Stomach (tissue), 9 donors: ENCODE data around the gene GRIN3A. TPM values are rescaled to one million over a fixed set of nuclear protein-coding genes. Genes with fewer than 3 reads are reported as not detected.

ENCODE experiments used
- DNase-seq, 2 donors: peaks; one replicate each; pipeline versions ENCODE4 v3.0.0 to v3.0.0-alpha.2; 2013 to 2019
- H3K27ac ChIP-seq, 5 donors: fragments of 200-600 bp in 4 of 5; sonication (generic) in 4 of 5; one replicate each; pipeline ENCODE4 v1.5.1; 2013 to 2019; ENCODE audit warnings: mild to moderate bottlenecking in 1 of 5, moderate library complexity in 1 of 5
- H3K27me3 ChIP-seq, 3 donors: fragments of 200-600 bp; sonication (generic); one replicate each; pipeline ENCODE4 v1.5.1; 2017 to 2019; ENCODE audit warnings: mixed run types in 1 of 3
- H3K36me3 ChIP-seq, 4 donors: fragments of 200-600 bp; sonication (generic); 1 replicate in 3 of 4; 2 replicates in 1 of 4; pipeline ENCODE4 v1.5.1; 2016 to 2019
- H3K4me1 ChIP-seq, 4 donors: fragments of 200-600 bp; sonication (generic); one replicate each; pipeline ENCODE4 v1.5.1; 2016 to 2019
- H3K4me3 ChIP-seq, 4 donors: fragments of 200-600 bp; sonication (generic) in 3 of 4; one replicate each; pipeline ENCODE4 v1.5.1; 2016 to 2019; ENCODE audit warnings: mild to moderate bottlenecking in 1 of 4
- H3K9me3 ChIP-seq, 4 donors: fragments of 200-600 bp; sonication (generic); one replicate each; pipeline ENCODE4 v1.5.1; 2016 to 2019
- CTCF ChIP-seq, 7 experiments: fragments of 450-650 bp in 4 of 7; fragments of 200-600 bp in 3 of 7; sonication (generic) in 3 of 7; IDR thresholded peaks; one replicate each; pipeline ENCODE4 v1.5.1; 2016 to 2019; ENCODE audit warnings: antibody characterized with exemption in 7 of 7, control low read depth in 2 of 7, mild to moderate bottlenecking in 1 of 7
- EP300 ChIP-seq: sonication (generic); formaldehyde crosslinking; IDR thresholded peaks from one replicate; pipeline ENCODE4 v1.6.1; 2017; ENCODE audit warnings: antibody characterized with exemption
- POLR2A ChIP-seq, 4 donors: fragments of 450-650 bp; IDR thresholded peaks; one replicate each; pipeline ENCODE4 v1.6.1; 2016; ENCODE audit warnings: antibody characterized with exemption in 4 of 4, control low read depth in 2 of 4, mild to moderate bottlenecking in 1 of 4, moderate library complexity in 1 of 4
- POLR2AphosphoS5 ChIP-seq, 3 donors: sonication (generic); formaldehyde crosslinking; IDR thresholded peaks; one replicate each; pipeline ENCODE4 v1.6.1; 2016; ENCODE audit warnings: antibody characterized with exemption in 3 of 3
- WGBS, 5 donors: extraction: QIAGEN DNeasy Blood & Tissue Kit in 3 of 5; methylation state at CpG; one replicate each; pipeline versions ENCODE4 v1.1.5 to v1.1.7; 2013 to 2018; 5-methylcytosine and 5-hydroxymethylcytosine counted together
- intact Hi-C: fragments of 100-400 bp; cut with DNase I; formaldehyde crosslinking; loops from one replicate; pipeline ENCODE4 v1.15.1; 2023; ENCODE audit warnings: low total_unique reads
- polyA plus RNA-seq, 3 donors: library from polyadenylated mRNA; stranded (reverse); fragments of 200-250 nt; gene quantifications; one replicate each; pipeline ENCODE4 v1.2.3, GENCODE V29; 2013
- total RNA-seq, 5 donors: library from RNA; depleted of rRNA; stranded (reverse); fragments of >200 nt; gene quantifications; one replicate each; pipeline versions ENCODE4 v1.1.0 to v1.2.3, GENCODE V29; 2014 to 2016
- donor health status: healthy with polysubstance abuse.
- donor health status: Bipolar disorder and iron deficiency.
- donor health status: healthy.

Gene GRIN3A
- total and polyA plus RNA-seq, 8 donors = 0.18 TPM; not detected in 7

DNA sequence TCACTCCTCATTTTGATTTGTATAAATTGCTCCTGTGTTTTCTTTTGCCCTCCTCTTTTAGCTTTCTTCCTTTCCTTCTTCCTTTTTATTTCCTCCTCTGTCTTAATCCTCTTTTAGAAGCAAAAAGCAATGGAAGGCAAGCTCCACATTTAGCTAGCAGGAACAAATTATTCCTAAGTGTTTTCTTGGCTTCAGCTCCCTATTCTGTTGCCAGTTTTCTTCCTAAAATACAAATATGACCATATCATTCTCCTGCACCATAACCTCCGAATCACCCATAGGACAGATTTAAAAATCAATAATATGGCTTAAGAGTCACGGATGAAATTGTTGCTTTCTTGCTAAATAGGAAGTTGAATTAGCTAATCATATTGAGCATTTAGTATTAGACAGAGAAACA is 49.4 kb downstream of the GRIN3A start:
- 31 to 54% (median 45%) methylated on average over 2 of the region's 2 CpGs for WGBS, 5 donors
- no peak overlapping the region for H3K27ac ChIP-seq
- no peaks in the 10 kb centered on the region for H3K4me1 ChIP-seq
- H3K27me3 ChIP-seq = no peaks in the 10 kb centered on the region
- intact Hi-C loops = no loop called here
- TF ChIP-seq EP300 (no peak), CTCF (IDR thresholded peaks at IDR 0.05) (no peak), POLR2A (IDR thresholded peaks at IDR 0.05) (no peak), POLR2AphosphoS5 (IDR thresholded peaks at IDR 0.05) (no peak)
- no peaks in the 10 kb centered on the region for H3K36me3 ChIP-seq
- no peak overlapping the region for H3K4me3 ChIP-seq
- DNase-seq = peak in 1 of 2 donors; percentile 32
- H3K9me3 ChIP-seq = no peaks in the 10 kb centered on the region

DNA sequence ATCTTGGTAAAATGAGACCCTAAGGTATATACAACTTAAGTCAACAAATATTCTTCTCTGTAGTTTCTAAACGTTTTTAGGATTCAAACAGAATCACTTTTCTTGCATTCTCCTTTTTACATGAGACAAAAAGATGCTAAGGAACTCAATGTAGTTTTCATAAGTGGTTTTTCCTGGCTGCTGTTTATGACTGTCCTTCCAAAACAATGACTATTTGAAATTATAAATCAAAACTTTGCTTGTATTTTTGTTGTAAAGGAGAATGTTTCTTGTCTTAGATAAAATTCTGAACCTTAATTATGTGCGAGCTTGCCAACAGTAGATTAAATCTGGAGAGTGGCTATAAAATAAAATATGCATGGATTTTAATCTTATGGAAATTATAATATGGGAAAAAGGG is 53.8 kb downstream of the GRIN3A start:
- WGBS, 5 donors = 56 to 63% (median 62%) methylated on average over 2 of the region's 2 CpGs
- Histone ChIP-seq H3K27me3 (no peaks in the 10 kb centered on the region), H3K4me3 (no peak overlapping the region), H3K4me1 (no peaks in the 10 kb centered on the region), H3K9me3 (no peaks in the 10 kb centered on the region), H3K36me3 (no peaks in the 10 kb centered on the region), H3K27ac (no peak overlapping the region)
- intact Hi-C loops = no loop called here
- no peak for TF ChIP-seq EP300
- TF ChIP-seq CTCF (IDR thresholded peaks at IDR 0.05) = no peak
- no peak for TF ChIP-seq POLR2AphosphoS5 (IDR thresholded peaks at IDR 0.05)
- no peak for TF ChIP-seq POLR2A (IDR thresholded peaks at IDR 0.05)
- no peak for DNase-seq

DNA sequence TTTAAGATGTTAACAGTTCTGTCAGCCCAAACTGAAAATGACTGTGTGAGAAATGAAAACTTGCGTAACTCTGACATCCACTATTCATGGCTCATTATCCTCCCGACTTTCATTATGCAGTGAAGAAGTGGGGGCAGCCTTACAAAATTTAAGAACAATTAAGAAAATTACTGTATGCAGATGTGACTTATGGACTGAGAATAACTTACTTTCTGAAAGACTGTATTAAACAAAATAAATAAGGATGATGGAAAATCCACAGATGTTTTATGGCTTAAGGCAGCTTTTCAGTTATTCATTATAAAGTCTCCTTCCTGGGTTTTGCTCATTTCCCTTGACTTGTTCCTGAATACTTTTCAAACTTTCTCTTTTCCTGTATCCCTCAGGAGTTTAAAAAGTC is 55.2 kb downstream of the GRIN3A start:
- TF ChIP-seq POLR2A (IDR thresholded peaks at IDR 0.05) (no peak), CTCF (IDR thresholded peaks at IDR 0.05) (no peak), POLR2AphosphoS5 (IDR thresholded peaks at IDR 0.05) (no peak), EP300 (no peak)
- H3K4me1 ChIP-seq = no peaks in the 10 kb centered on the region
- H3K9me3 ChIP-seq = no peaks in the 10 kb centered on the region
- H3K27me3 ChIP-seq = no peaks in the 10 kb centered on the region
- H3K27ac ChIP-seq = no peak overlapping the region
- H3K4me3 ChIP-seq = no peak overlapping the region
- 77 to 86% (median 85%) methylated on average over 2 of the region's 2 CpGs for WGBS, 5 donors
- intact Hi-C loops = no loop called here
- DNase-seq = no peak
- no peaks in the 10 kb centered on the region for H3K36me3 ChIP-seq

GRCh38 chr9:101677861-101678260 is 60.6 kb downstream of the GRIN3A start:
- no peak overlapping the region for H3K27ac ChIP-seq
- DNase-seq = no peak
- H3K36me3 ChIP-seq = no peaks in the 10 kb centered on the region
- no peaks in the 10 kb centered on the region for H3K9me3 ChIP-seq
- H3K4me3 ChIP-seq = no peak overlapping the region
- TF ChIP-seq CTCF (IDR thresholded peaks at IDR 0.05) = no peak
- no peak for TF ChIP-seq EP300
- TF ChIP-seq POLR2A (IDR thresholded peaks at IDR 0.05) = no peak
- TF ChIP-seq POLR2AphosphoS5 (IDR thresholded peaks at IDR 0.05) = no peak
- intact Hi-C loops = no loop called here
- peaks cover 0 to 6% (median 2%) of the 10 kb centered on the region in 4 donors for H3K4me1 ChIP-seq
- no peaks in the 10 kb centered on the region for H3K27me3 ChIP-seq
